ENCODE results near the gene JMY.

The JMY gene

DNA sequence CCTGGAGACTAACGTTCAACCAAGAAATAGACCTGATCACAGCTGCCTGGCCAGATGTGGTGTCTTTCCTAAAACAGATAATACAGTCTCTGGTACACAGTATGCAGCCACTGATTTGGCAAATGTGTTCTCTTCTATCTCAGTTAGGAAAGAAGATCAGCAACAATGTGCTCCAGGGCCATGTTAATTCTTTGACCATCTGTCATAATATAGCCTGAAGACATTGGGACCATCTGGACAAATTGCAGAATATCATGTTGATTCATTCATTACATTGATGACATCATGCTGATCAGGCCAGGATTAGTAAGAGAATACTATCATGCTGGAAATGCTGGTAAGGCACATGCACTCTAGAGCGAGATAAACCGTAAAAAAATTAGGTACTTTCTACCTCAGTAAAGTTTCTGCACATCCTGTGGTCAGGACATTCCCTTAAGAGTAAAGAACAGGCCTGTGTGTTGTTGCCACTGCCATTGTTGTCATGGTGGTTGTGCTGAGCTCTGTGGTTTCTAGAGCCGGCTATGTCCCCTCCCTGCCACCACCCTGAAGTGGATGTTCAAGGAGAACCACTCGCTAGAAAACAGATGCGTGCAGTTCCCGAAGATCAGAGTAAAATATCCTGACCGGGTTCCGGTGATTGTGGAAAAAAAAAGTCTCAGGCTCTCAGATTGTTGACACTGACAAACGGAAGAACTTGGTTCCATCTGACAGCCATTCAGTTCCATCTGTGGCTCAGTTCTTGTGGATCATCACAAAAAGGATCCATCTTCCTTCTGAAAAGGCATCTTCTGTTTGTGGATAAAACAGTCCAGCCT is 6.4 kb upstream of the JMY start:
- H3K36me3 ChIP-seq (ENCODE audit: insufficient read depth, low read length): no peaks in the 10 kb centered on the region
- no peaks in the 10 kb centered on the region for H3F3A ChIP-seq (ENCODE audit: low read depth)
- no peak for TF ChIP-seq EZH2phosphoT487 (IDR thresholded peaks at IDR 0.05; ENCODE audit: borderline replicate concordance)
- TF ChIP-seq, protein P1, sequence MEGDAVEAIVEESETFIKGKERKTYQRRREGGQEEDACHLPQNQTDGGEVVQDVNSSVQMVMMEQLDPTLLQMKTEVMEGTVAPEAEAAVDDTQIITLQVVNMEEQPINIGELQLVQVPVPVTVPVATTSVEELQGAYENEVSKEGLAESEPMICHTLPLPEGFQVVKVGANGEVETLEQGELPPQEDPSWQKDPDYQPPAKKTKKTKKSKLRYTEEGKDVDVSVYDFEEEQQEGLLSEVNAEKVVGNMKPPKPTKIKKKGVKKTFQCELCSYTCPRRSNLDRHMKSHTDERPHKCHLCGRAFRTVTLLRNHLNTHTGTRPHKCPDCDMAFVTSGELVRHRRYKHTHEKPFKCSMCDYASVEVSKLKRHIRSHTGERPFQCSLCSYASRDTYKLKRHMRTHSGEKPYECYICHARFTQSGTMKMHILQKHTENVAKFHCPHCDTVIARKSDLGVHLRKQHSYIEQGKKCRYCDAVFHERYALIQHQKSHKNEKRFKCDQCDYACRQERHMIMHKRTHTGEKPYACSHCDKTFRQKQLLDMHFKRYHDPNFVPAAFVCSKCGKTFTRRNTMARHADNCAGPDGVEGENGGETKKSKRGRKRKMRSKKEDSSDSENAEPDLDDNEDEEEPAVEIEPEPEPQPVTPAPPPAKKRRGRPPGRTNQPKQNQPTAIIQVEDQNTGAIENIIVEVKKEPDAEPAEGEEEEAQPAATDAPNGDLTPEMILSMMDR (conservative IDR thresholded peaks at IDR 0.05; ENCODE audit: low read length): no peak
- H3K9me2 ChIP-seq (replicated peaks; ENCODE audit: low read depth, low read length): no peaks in the 10 kb centered on the region
- no peaks in the 10 kb centered on the region for H3K79me2 ChIP-seq (ENCODE audit: insufficient read depth, low read length)
- H3K4me2 ChIP-seq (ENCODE audit: low read depth, low read length, poor library complexity, severe bottlenecking): no peak overlapping the region
- H3K4me3 ChIP-seq (ENCODE audit: low read length, poor library complexity, severe bottlenecking): no peak overlapping the region
- H2AFZ ChIP-seq (ENCODE audit: low read length): no peak overlapping the region
- H3K4me1 ChIP-seq (ENCODE audit: insufficient read depth, low read length, poor library complexity, severe bottlenecking): no peaks in the 10 kb centered on the region
- no peaks in the 10 kb centered on the region for H3K27me3 ChIP-seq (ENCODE audit: insufficient read depth, low read length, poor library complexity, severe bottlenecking)
- H3K9ac ChIP-seq (ENCODE audit: low read depth, low read length, poor library complexity, severe bottlenecking): no peak overlapping the region
- H3K9me3 ChIP-seq (ENCODE audit: insufficient read depth, low read depth, low read length): no peaks in the 10 kb centered on the region
- H4K20me1 ChIP-seq (ENCODE audit: insufficient read depth, low read length, poor library complexity, severe bottlenecking): no peaks in the 10 kb centered on the region

DNA sequence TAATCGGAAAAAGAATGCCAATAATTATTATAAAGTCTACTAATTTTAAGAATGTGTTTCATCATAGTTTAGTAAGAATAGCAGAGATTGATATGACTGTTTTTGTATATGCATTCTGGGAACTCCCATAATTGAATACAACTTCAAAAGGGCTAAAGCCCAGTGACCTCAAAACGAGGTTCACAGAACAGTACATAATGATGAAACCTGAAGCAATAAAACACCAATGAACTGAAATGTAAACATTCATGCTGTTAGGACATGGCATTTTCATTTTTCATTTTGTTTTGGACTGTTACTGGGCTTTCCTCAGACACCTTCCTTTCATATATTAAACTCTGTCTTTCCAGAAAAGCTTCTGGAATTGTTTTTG is 684 bp upstream of the JMY start:
- Histone ChIP-seq H3K9me2 (replicated peaks; ENCODE audit: low read depth, low read length) (no peaks in the 10 kb centered on the region), H3F3A (ENCODE audit: low read depth) (no peaks in the 10 kb centered on the region), H3K4me2 (ENCODE audit: low read depth, low read length, poor library complexity, severe bottlenecking) (peak overlapping the region; percentile 97), H3K4me1 (ENCODE audit: insufficient read depth, low read length, poor library complexity, severe bottlenecking) (peaks cover 30% of the 10 kb centered on the region), H4K20me1 (ENCODE audit: insufficient read depth, low read length, poor library complexity, severe bottlenecking) (peaks cover 27% of the 10 kb centered on the region), H3K79me2 (ENCODE audit: insufficient read depth, low read length) (peaks cover 36% of the 10 kb centered on the region), H2AFZ (ENCODE audit: low read length) (peak overlapping the region; percentile 94), H3K9me3 (ENCODE audit: insufficient read depth, low read depth, low read length) (no peaks in the 10 kb centered on the region), H3K27me3 (ENCODE audit: insufficient read depth, low read length, poor library complexity, severe bottlenecking) (no peaks in the 10 kb centered on the region), H3K9ac (ENCODE audit: low read depth, low read length, poor library complexity, severe bottlenecking) (peak overlapping the region; percentile 77), H3K36me3 (ENCODE audit: insufficient read depth, low read length) (no peaks in the 10 kb centered on the region), H3K4me3 (ENCODE audit: low read length, poor library complexity, severe bottlenecking) (peak overlapping the region; percentile 82)
- no peak for TF ChIP-seq EZH2phosphoT487 (IDR thresholded peaks at IDR 0.05; ENCODE audit: borderline replicate concordance)
- TF ChIP-seq, protein P1 (conservative IDR thresholded peaks at IDR 0.05; ENCODE audit: low read length): no peak

DNA sequence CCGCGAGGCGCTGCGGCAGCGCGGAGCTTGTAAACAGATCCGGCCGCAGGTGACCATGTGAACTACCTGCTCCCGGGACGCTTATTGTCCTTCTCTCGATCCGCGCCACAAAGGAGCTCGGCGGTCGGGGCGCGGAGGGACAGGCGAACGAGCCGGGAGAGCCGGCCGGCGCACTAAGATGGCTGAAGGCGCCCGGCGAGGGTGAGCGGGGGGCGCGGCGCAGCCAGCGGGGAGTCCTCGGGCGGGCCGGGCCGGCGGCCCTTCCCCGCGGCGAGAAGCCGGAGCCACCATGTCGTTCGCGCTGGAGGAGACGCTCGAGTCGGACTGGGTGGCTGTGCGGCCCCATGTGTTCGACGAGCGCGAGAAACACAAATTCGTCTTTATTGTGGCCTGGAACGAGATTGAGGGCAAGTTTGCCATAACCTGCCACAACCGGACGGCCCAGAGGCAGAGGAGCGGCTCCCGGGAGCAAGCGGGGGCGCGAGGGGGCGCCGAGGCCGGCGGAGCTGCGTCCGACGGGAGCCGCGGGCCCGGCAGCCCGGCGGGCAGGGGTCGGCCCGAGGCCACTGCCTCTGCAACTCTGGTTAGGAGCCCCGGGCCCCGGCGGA is 535 bp downstream of the JMY start:
- H3K36me3 ChIP-seq (ENCODE audit: insufficient read depth, low read length): no peaks in the 10 kb centered on the region
- peak overlapping the region; percentile 95 for H2AFZ ChIP-seq (ENCODE audit: low read length)
- peaks cover 36% of the 10 kb centered on the region for H4K20me1 ChIP-seq (ENCODE audit: insufficient read depth, low read length, poor library complexity, severe bottlenecking)
- TF ChIP-seq, protein P1 (conservative IDR thresholded peaks at IDR 0.05; ENCODE audit: low read length): no peak
- TF ChIP-seq EZH2phosphoT487 (IDR thresholded peaks at IDR 0.05; ENCODE audit: borderline replicate concordance): no peak
- peaks cover 49% of the 10 kb centered on the region for H3K79me2 ChIP-seq (ENCODE audit: insufficient read depth, low read length)
- H3K4me1 ChIP-seq (ENCODE audit: insufficient read depth, low read length, poor library complexity, severe bottlenecking): peaks cover 41% of the 10 kb centered on the region
- peak overlapping the region; percentile 77 for H3K9ac ChIP-seq (ENCODE audit: low read depth, low read length, poor library complexity, severe bottlenecking)
- H3K4me2 ChIP-seq (ENCODE audit: low read depth, low read length, poor library complexity, severe bottlenecking): peak overlapping the region; percentile 94
- 0 out of 2 replicates have a peak, but pooled peaks cover 4% of the 10 kb centered on the region for H3F3A ChIP-seq (ENCODE audit: low read depth)
- H3K9me2 ChIP-seq (replicated peaks; ENCODE audit: low read depth, low read length): no peaks in the 10 kb centered on the region
- no peaks in the 10 kb centered on the region for H3K27me3 ChIP-seq (ENCODE audit: insufficient read depth, low read length, poor library complexity, severe bottlenecking)
- no peaks in the 10 kb centered on the region for H3K9me3 ChIP-seq (ENCODE audit: insufficient read depth, low read depth, low read length)
- peak overlapping the region; percentile 82 for H3K4me3 ChIP-seq (ENCODE audit: low read length, poor library complexity, severe bottlenecking)

Measured in Loucy (cell line).